IMR-90 (cell line): ENCODE data around the gene RPUSD2. TPM values are rescaled to one million over a fixed set of nuclear protein-coding genes. Genes with fewer than 3 reads are reported as not detected.

ENCODE experiments used
- ATAC-seq: fragments of 200-7000 bp; cut with Tn5 transposase; 2 replicates; pipeline ENCODE4 v1.9.1; 2020; ENCODE audit warnings: low read depth, mild to moderate bottlenecking, moderate library complexity
- BruUV-seq: library from RNA; stranded (reverse); fragments of 400-500 nt; replicated peaks from 2 replicates; lab custom pipeline; 2021; lab: Mats Ljungman, UMichigan
- CTCF ChIA-PET: fragments of 300-600 bp; formaldehyde crosslinking; extraction: SDS; loops from one replicate; lab custom pipeline; 2021; ENCODE audit warnings: antibody characterized with exemption; lab: Yijun Ruan, JAX
- POLR2A ChIA-PET: fragments of 300-600 bp; sonication (Branson Sonifier 250); formaldehyde crosslinking; loops from one replicate; lab custom pipeline; 2022; ENCODE audit warnings: antibody characterized with exemption; ENCODE audit not compliant: unreplicated experiment; lab: Charles Lee
- DNase-seq: peaks from one replicate; pipeline ENCODE4 v3.0.0; 2013
- H2AFZ ChIP-seq: replicated peaks from 2 replicates; pipeline ENCODE3; 2013; ENCODE audit warnings: low read length, mild to moderate bottlenecking; ENCODE audit not compliant: poor library complexity
- H2AK5ac ChIP-seq: 2 replicates; pipeline ENCODE4 v1.6.1; 2013; ENCODE audit warnings: low read depth, low read length, inconsistent platforms
- H2AK9ac ChIP-seq: replicated peaks from 2 replicates; pipeline ENCODE3; 2013; ENCODE audit warnings: mild to moderate bottlenecking, low read depth, low read length, moderate library complexity; ENCODE audit not compliant: poor library complexity
- H2BK120ac ChIP-seq: 2 replicates; pipeline ENCODE4 v1.6.1; 2013; ENCODE audit warnings: low read depth, low read length, inconsistent platforms
- H2BK15ac ChIP-seq: 3 replicates; pipeline ENCODE4 v1.6.1; 2013; ENCODE audit warnings: low read depth, low read length, inconsistent platforms
- H2BK20ac ChIP-seq: 2 replicates; pipeline ENCODE4 v1.6.1; 2013; ENCODE audit warnings: low read depth, mild to moderate bottlenecking, inconsistent platforms, low read length, moderate library complexity
- H2BK5ac ChIP-seq: 2 replicates; pipeline ENCODE4 v1.6.1; 2013; ENCODE audit warnings: mild to moderate bottlenecking, low read depth, low read length, inconsistent platforms; ENCODE audit not compliant: poor library complexity, severe bottlenecking
- H3K14ac ChIP-seq: replicated peaks from 2 replicates; pipeline ENCODE4 v1.6.1; 2013; ENCODE audit warnings: low read depth, low read length, inconsistent platforms
- H3K18ac ChIP-seq: 2 replicates; pipeline ENCODE4 v1.6.1; 2013; ENCODE audit warnings: low read depth, low read length, control low read depth
- H3K23ac ChIP-seq: 2 replicates; pipeline ENCODE4 v1.6.1; 2013; ENCODE audit warnings: low read depth, low read length, inconsistent platforms
- H3K27ac ChIP-seq: 2 replicates; pipeline ENCODE4 v1.5.1; 2013; ENCODE audit warnings: mild to moderate bottlenecking, control low read depth, low read length; ENCODE audit not compliant: insufficient read depth
- H3K27me3 ChIP-seq: 2 replicates; pipeline ENCODE4 v1.6.1; 2013; ENCODE audit warnings: low read length; ENCODE audit not compliant: control insufficient read depth, insufficient read depth
- H3K36me3 ChIP-seq: 2 replicates; pipeline ENCODE4 v1.6.1; 2013; ENCODE audit warnings: low read length, mixed read lengths; ENCODE audit not compliant: control insufficient read depth, insufficient read depth
- H3K4ac ChIP-seq: 2 replicates; pipeline ENCODE4 v1.6.1; 2013; ENCODE audit warnings: low read depth, low read length, inconsistent platforms
- H3K4me1 ChIP-seq: 2 replicates; pipeline ENCODE4 v1.6.1; 2013; ENCODE audit warnings: low read length, mixed read lengths; ENCODE audit not compliant: control insufficient read depth, insufficient read depth
- H3K4me2 ChIP-seq: 2 replicates; pipeline ENCODE4 v1.6.1; 2013; ENCODE audit warnings: low read depth, mild to moderate bottlenecking, control low read depth, low read length, moderate library complexity
- H3K4me3 ChIP-seq: 2 replicates; pipeline ENCODE4 v1.5.1; 2013; ENCODE audit warnings: low read depth, mild to moderate bottlenecking, control low read depth, low read length, moderate library complexity; ENCODE audit not compliant: insufficient read depth
- H3K56ac ChIP-seq: 2 replicates; pipeline ENCODE4 v1.6.1; 2013; ENCODE audit warnings: low read length, inconsistent platforms; ENCODE audit not compliant: insufficient read depth; ENCODE audit errors: extremely low read depth
- H3K79me1 ChIP-seq, 2 experiments: 2 replicates each; pipeline ENCODE4 v1.6.1; 2013; ENCODE audit warnings: low read length in 2 of 2, inconsistent platforms in 1 of 2, low read depth in 1 of 2
- H3K9ac ChIP-seq: 2 replicates; pipeline ENCODE4 v1.6.1; 2013; ENCODE audit warnings: low read depth, low read length, control low read depth
- H3K9me1 ChIP-seq: 2 replicates; pipeline ENCODE4 v1.6.1; 2013; ENCODE audit warnings: low read length, inconsistent platforms; ENCODE audit not compliant: insufficient read depth
- H3K9me3 ChIP-seq: 2 replicates; pipeline ENCODE4 v1.6.1; 2013; ENCODE audit warnings: low read length; ENCODE audit not compliant: control insufficient read depth, insufficient read depth
- H4K20me1 ChIP-seq: 2 replicates; pipeline ENCODE4 v1.6.1; 2013; ENCODE audit warnings: low read length, inconsistent platforms; ENCODE audit not compliant: insufficient read depth
- H4K5ac ChIP-seq: 2 replicates; pipeline ENCODE4 v1.6.1; 2013; ENCODE audit warnings: mild to moderate bottlenecking, low read depth, low read length, control low read depth
- H4K8ac ChIP-seq, 2 experiments: 2 replicates each; pipeline ENCODE4 v1.6.1; 2013; ENCODE audit warnings: low read depth in 2 of 2, low read length in 2 of 2, control low read depth in 1 of 2, inconsistent platforms in 1 of 2
- H4K91ac ChIP-seq: 2 replicates; pipeline ENCODE4 v1.6.1; 2013; ENCODE audit warnings: low read depth, low read length, inconsistent platforms; ENCODE audit not compliant: insufficient read depth
- MAFK ChIP-seq: IDR thresholded peaks from 2 replicates; pipeline ENCODE4 v1.6.1; 2012; ENCODE audit warnings: low read depth, low read length, improper control_type of control experiment
- MXI1 ChIP-seq: IDR thresholded peaks from 2 replicates; pipeline ENCODE4 v1.6.1; 2012; ENCODE audit warnings: low read depth, mild to moderate bottlenecking, low read length, moderate library complexity, borderline replicate concordance
- NFE2L2 ChIP-seq: fragments of 150-350 bp; IDR thresholded peaks from 2 replicates; pipeline ENCODE4 v1.6.1; 2016; ENCODE audit warnings: low read depth, mild to moderate bottlenecking, low read length
- POLR2A ChIP-seq: IDR thresholded peaks from 2 replicates; pipeline ENCODE4 v1.6.1; 2012; ENCODE audit warnings: mild to moderate bottlenecking, low read depth, low read length
- RCOR1 ChIP-seq: IDR thresholded peaks from 2 replicates; pipeline ENCODE4 v1.6.1; 2012; ENCODE audit warnings: mild to moderate bottlenecking, low read length, improper control_type of control experiment; ENCODE audit not compliant: insufficient replicate concordance
- RFX5 ChIP-seq: IDR thresholded peaks from 2 replicates; pipeline ENCODE4 v1.8.0; 2012; ENCODE audit warnings: low read depth, mild to moderate bottlenecking, low read length, moderate library complexity
- SMC3 ChIP-seq: fragments of 150-350 bp; IDR thresholded peaks from 2 replicates; pipeline ENCODE4 v1.6.1; 2016; ENCODE audit warnings: low read depth, mild to moderate bottlenecking, antibody characterized with exemption, low read length, moderate library complexity
- WGBS, 2 experiments: methylation state at CpG; one replicate each; pipeline versions ENCODE4 v1.1.5 to v1.1.7; 2013; ENCODE audit warnings: missing lambda C conversion rate in 2 of 2; ENCODE audit not compliant: insufficient read length in 1 of 2; ENCODE audit errors: extremely low coverage in 2 of 2; 5-methylcytosine and 5-hydroxymethylcytosine counted together
- dilution Hi-C: fragments of 300-500 bp; cut with HindIII; formaldehyde crosslinking; loops from one replicate; pipeline ENCODE4 v1.14.3; 2018; ENCODE audit warnings: low sequenced_read_pairs; ENCODE audit not compliant: unreplicated experiment
- in situ Hi-C: fragments of 300-500 bp; cut with MboI; formaldehyde crosslinking; loops from 3 replicates; pipeline ENCODE4 v1.14.3; 2019; ENCODE audit warnings: low sequenced_read_pairs, inconsistent platforms, mixed read lengths
- intact Hi-C: fragments of 100-400 bp; cut with micrococcal nuclease; formaldehyde crosslinking; loops from 2 replicates; pipeline ENCODE4 v1.10.0; 2022
- polyA plus RNA-seq, 3 experiments: library from polyadenylated mRNA; depleted of rRNA; stranded (reverse); fragments of >200 nt; gene quantifications; 2 replicates each; pipeline ENCODE4 v1.2.3, GENCODE V29; 2012; ENCODE audit warnings: low replicate concordance in 1 of 3
- total RNA-seq: library from RNA; depleted of rRNA; stranded (reverse); fragments of >200 nt; gene quantifications from 2 replicates; pipeline ENCODE4 v1.2.3, GENCODE V29; 2012
- TF ChIP-seq, protein P1 (sequence below): conservative IDR thresholded peaks from 2 replicates; pipeline ENCODE4 v1.5.1; 2012; ENCODE audit warnings: mild to moderate bottlenecking, low read depth, low read length, improper control_type of control experiment

Gene RPUSD2
- total and polyA plus RNA-seq, 2 of the 4 experiments (the other 2 are of a cell fraction) = 7.4 to 13.4 TPM

- Histone ChIP-seq H3K14ac (no peak overlapping the region), H3K9ac (no peak overlapping the region), H4K20me1 (no peaks in the 10 kb centered on the region), H3K36me3 (no peaks in the 10 kb centered on the region), H3K9me1 (0 out of 2 replicates have a peak, but pooled peaks cover 3% of the 10 kb centered on the region), H3K18ac (no peak overlapping the region), H3K27ac (no peak overlapping the region), H3K79me1 (no peaks in the 10 kb centered on the region), H3K4me3 (no peak overlapping the region), H3K4me2 (no peak overlapping the region), H3K23ac (no peak overlapping the region), H3K4ac (no peak overlapping the region), H3K27me3 (no peaks in the 10 kb centered on the region), H2AK5ac (no peak overlapping the region), H2BK5ac (no peak overlapping the region), H2BK15ac (no peak overlapping the region), H4K8ac (no peak overlapping the region), H3K56ac (no peak overlapping the region), H2BK20ac (no peak overlapping the region), H4K5ac (no peak overlapping the region), H3K4me1 (0 out of 2 replicates have a peak, but pooled peaks cover 2% of the 10 kb centered on the region), H2AK9ac (no peak overlapping the region), H2BK120ac (no peak overlapping the region), H3K9me3 (no peaks in the 10 kb centered on the region), H2AFZ (no peak overlapping the region), H4K91ac (no peak overlapping the region)
- no peak for DNase-seq
- dilution Hi-C loops (no loop called here), in situ Hi-C loops (no loop called here), intact Hi-C loops (no loop called here)
- ATAC-seq = no peak
- WGBS, 2 experiments = 79% methylated on average over 4 of the region's 6 CpGs; no CpG with 5 or more reads in 1 of the 2 experiments
- TF ChIP-seq MAFK (no peak), MXI1 (no peak), RFX5 (no peak), POLR2A (no peak), RCOR1 (no peak), SMC3 (no peak), NFE2L2 (no peak)
- TF ChIP-seq, protein P1, sequence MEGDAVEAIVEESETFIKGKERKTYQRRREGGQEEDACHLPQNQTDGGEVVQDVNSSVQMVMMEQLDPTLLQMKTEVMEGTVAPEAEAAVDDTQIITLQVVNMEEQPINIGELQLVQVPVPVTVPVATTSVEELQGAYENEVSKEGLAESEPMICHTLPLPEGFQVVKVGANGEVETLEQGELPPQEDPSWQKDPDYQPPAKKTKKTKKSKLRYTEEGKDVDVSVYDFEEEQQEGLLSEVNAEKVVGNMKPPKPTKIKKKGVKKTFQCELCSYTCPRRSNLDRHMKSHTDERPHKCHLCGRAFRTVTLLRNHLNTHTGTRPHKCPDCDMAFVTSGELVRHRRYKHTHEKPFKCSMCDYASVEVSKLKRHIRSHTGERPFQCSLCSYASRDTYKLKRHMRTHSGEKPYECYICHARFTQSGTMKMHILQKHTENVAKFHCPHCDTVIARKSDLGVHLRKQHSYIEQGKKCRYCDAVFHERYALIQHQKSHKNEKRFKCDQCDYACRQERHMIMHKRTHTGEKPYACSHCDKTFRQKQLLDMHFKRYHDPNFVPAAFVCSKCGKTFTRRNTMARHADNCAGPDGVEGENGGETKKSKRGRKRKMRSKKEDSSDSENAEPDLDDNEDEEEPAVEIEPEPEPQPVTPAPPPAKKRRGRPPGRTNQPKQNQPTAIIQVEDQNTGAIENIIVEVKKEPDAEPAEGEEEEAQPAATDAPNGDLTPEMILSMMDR = no peak
- ChIA-PET CTCF (no interaction called here), POLR2A (no interaction called here)
- no TSS peak for BruUV-seq
Measured at GRCh38 chr15:40528801-40529200, 40.3 kb upstream of the RPUSD2 start.
